GM18907 (cell line): ENCODE data around the gene VLDLR.

Source experiments
- ATAC-seq: cut with Tn5 transposase; IDR thresholded peaks from one replicate; pipeline ENCODE4 v1.9.1; 2021; ENCODE audit warnings: mild to moderate bottlenecking, moderate library complexity; ENCODE audit not compliant: unreplicated experiment

The VLDLR gene

DNA sequence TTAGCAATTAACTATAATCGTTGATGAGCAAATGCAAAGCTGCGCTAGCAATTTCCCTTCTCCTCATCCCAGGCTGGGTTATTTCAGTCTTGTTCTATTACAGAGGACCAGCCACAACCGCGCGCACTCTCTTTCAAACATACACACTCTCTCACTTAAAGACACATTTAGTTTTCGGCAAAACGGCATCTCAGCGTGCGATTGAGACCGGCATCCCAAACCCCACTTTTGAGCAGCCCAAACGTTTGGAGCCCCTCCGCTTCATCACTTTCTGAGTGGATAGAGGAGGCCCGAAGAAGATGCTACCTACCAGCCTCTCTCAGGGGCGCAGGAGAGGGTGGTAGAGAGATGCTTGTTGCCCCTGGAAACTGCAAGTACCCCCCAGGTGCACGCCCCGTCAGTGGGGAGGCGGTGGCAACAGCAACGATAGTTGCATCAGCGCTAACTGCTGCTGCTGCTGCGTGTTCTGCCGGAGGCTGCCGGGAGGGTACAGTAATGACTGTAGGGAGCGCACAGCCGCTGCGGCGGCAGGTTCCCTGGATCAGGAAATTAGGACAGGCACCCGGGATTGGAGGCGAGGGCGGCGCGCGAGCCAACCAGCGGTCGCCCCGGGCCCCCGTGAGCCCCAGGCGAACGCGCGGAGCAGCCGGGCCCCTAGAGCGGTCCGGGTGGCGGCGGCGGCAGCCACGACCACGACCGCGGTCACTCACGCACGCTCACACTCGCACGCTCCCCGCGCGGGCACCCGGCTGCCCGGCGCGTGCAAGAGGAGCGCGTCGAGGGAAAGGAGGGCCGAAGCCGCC is 467 bp upstream of the VLDLR start:
- ATAC-seq = peak; percentile 54

DNA sequence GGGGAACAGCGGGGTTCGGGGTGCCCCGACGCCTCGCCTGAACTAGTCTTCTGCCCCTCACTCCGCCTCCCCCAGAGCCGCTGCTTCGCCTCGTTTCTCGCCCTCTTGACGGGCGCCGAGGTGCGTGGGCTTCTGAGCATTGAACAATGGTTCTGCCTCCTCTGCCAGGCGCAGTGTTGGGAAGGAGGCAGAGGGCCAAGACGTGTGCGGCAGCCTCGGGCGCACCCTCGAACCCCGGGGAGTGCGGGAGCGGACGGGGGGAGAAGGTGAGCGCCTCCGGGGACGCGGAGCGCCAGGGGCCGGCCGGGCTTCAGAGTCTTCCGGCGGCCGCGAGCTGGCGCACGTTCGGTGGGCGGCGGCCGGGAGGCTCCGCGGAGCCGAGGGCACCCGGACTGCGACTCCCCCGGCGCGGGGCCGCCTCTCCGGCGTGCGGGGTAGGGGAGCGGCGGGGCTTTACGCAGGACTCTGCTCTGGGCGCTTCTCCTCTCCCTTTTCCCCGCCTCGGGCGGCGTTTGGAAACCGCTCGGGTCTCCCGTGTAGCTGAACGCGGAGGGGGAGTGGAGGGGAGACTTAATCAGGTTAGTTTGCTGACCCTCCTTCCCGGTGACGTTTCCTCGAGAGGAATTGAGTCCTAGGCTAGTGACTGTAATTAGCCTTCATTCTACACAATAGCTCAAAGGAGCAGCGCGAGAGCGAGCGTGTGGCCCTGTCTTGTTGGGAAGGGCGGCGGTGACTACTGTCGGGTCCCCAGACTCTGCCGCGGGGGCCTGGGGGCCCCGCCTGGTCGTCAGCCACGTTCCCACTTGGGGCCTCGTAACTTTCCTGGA is 1.1 kb downstream of the VLDLR start:
- ATAC-seq = peak; percentile 39

DNA sequence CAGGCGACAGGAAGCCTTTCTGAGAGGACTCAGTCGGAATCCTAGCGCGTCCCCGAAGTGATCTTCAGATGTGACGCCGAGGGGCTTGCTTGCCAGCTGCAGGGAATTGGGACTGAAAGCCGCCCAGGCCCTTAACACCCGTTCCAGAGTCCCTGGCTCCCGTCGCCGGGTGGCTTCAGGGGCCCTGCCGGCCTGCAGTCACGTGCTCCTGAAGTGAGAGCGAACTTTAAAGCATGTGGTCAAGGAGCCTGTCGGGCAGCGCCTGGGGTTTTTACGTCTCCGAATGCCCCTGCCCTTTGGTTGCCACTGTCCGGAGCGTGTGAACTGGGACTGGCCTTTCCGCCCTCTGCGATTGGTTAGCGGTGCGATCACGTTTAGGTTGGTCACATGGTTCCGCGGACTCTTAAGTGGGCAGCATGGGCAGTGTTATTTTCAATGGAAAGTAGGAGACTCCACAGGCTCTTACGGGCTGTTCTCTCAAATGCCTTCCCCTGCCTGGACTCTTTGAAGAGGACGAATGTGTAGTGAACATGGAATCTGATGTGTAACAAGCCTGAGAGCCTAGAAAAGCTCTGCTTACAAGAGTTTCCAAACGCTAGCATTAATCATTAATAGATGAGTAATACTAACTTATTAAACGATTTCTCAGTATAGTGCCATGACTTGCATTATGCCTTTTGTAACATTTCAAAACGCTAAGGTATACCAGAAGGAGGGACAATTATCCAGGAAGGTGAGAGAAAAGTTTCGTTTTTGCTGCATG is 1.9 kb downstream of the VLDLR start:
- ATAC-seq = peak; percentile 15

DNA sequence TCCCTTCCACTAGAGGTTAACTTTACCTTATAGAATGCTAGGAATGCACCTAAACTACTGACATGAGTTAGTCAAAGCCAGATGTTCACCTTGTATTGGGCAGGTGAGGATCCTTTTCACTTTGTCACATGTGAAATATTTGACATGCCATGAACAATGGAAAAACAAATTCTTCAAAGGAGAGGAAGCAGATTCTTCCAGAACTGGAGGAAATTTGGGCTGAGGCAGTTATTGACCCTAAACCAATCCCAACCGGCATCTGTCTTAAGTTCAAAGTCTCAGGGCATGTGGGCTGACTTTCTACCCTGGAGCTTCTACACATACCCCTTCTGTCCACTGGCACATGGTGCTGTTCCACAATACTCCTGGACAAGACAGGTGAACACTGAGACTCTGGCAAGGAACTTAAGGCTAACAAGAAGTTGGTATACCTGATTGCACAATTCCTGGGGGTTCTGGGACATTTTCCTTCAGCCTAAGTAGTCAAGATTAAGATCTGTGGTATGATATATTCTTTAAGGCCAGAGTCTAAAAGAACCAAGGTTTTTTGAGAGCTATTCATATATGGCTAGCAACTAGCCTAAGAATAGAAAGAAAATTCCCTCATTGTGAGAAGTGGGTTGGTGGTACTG is 2.6 kb downstream of the VLDLR start:
- no peak for ATAC-seq

DNA sequence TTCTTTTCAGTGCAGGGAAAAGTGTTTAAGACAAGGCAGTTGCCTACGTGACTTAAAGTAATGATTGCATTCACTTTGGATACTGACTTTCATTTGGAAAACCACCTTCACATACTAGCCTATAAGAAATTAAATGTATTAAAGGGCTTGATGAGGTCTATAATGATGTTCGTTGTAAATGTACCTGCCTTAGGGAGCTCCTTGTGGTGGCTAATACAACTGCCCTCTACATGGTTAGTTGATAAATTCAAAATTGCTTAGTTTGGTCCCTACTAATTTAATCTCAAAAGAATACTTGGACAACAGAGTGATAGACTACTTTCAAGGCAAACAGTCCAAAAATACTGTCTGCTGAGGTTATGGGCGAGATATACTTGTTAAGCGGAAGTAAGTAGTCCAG is 3.8 kb downstream of the VLDLR start:
- no peak for ATAC-seq

DNA sequence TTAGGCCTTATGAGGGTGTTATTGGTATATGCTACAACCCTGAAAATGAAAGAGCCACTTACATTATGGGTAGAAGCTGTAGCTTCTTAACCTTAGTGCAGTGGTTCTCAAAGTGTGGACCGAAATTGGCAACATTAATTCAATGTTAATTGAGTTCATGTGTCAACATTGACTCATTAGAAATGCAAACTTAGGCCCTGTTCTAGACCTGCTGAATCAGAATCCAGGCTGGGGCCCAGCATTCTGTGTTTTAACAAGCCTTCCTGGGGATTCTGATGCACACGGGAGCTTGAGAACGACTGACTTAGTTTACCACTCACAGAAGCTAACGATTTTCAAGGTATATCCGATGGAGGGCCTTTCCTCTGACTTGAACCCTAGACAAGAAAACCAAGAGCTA is 7.3 kb downstream of the VLDLR start:
- ATAC-seq = no peak

DNA sequence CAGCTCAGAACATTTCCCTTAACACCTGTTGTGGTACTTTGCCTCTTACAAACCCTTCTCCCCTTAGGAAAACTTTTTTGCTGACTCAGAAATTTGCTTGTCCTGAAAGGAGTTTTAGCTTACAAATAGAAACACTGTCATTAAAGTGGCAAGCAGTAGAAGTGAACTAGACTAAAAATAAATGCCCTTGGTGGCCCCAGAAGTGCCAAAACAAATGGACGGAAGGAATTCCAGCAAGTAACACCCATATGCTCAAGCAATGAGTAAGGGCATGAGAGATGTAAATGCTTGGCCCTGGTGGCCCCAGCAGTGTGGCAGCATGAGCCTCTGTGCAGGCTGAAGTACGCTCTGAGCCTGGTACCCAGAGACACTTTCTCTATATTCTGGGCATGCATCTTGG is 8.6 kb downstream of the VLDLR start:
- ATAC-seq = no peak

DNA sequence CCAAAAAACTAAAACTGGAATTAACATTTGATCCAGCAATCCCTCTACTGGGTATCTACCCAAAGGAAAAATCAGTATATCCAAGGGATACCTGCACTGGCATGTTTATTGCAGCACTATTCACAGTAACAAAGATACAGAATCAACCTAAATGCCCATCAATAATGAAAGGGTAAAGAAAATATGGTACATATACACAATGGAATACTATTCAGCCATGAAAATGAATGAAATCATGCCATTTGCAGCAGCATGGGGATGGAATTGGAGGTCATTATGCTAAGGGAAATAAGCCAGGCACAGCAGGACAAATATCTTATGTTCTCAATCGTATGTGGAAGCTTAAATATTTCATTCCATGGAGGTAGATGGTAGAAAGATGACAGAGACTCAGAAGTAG is 9.7 kb downstream of the VLDLR start:
- no peak for ATAC-seq

DNA sequence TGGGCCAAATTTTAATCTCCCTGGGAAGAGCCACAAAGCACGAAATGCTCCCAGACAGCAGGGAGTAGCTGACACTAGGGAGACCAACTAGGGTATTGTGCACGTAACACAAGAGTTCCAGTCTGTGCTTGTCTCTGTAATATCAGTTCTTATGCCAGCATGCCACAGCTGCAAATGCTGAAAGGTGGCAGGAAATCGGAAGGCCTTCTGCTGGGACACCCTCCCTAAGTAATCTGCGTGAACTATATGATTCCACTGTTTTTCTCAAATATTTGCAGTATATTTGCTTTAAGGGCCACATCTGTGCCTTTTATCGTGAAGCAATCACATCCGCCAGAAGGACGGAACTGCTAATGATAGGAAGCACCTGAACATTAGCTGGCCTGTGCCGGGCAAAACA is 12.6 kb downstream of the VLDLR start:
- no peak for ATAC-seq

DNA sequence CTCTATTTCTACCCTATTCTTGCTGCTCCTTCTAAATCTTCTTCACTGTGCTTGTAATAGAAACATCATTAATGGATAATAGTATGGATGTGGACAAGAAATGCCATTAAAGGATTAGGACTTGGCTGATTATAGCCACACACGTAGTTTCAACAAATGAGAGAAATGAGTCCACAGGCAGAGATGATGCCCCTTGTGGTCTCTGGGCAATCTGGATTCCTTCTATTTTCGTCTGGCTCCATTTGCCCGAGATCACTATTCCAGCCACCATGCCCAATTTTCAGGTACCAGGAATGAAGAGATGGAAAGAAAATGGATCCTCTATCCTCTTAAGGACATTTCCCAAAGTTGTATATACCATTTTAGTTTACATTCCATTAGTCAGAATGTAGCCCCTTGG is 13.2 kb downstream of the VLDLR start:
- no peak for ATAC-seq

DNA sequence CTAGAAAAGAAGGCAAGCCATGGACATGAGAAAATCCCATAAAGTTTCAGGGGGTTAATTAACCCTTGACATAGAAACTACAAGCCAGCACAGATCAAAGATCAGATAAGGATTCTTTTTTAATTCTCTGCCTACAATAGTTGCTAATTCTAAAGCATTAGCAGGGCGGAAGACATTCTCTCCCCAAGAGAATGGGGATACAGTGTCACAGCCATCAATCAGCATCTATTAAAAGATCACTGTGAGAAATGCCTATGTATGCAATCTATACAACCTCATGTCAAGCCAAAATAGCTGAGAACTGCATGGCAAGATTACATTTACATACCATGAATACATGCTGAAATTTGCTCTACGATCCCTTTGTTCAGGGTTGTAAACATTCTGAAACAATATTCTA is 14.3 kb downstream of the VLDLR start:
- no peak for ATAC-seq

DNA sequence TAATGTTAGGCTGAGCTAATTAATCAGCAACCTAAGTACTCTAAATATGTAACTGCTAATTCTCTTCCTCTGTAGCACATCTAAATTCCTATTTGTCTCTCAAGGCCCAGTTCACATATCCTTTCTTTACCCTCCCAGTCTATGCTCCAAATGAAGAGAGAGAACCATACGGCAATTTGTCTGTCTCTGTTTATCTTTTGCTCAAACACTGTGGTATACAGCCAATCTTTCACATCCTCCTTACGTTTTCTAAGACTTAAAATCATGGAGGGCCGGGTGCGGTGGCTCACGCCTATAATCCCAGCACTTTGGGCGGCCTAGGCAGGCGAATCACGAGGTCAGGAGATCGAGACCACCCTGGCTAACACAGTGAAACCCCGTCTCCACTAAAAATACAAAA is 15.8 kb downstream of the VLDLR start:
- ATAC-seq = no peak

DNA sequence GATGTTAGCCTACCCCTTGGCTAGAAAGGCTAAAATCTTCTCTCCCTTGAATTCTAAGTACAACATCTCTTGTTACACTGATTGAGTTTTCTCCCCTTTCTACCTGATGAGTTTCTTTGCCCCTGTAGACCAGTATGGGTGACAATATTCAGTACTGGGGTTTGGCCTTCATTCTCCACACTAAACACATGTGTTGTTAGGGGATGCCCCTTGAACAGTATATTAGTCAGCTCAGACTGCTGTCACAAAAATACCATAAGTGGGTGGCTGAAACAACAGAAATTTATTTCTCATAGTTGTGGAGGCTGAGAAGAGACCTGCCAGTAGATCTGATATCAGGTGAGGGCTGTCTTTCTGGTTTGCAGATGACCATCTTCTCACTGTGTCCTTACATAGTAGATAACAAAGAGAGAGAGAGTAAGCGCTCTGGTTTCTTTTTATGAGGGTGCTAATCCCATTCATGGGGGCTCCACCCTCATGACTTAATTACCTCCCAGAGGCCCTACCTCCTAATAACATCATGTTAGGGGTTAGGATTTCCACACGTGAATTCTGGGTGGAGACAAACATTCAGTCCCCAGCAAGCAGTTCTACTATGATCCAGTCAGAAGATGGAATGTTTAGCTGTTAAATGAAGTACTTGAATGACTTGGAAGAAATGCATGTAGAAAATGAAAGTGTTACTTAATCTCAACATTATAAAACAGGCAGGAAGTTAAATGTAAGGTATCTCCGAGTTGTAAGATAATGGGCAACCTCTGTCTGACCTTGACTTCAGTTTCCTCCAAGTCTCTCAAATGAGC is 17.5 kb downstream of the VLDLR start:
- ATAC-seq = no peak

DNA sequence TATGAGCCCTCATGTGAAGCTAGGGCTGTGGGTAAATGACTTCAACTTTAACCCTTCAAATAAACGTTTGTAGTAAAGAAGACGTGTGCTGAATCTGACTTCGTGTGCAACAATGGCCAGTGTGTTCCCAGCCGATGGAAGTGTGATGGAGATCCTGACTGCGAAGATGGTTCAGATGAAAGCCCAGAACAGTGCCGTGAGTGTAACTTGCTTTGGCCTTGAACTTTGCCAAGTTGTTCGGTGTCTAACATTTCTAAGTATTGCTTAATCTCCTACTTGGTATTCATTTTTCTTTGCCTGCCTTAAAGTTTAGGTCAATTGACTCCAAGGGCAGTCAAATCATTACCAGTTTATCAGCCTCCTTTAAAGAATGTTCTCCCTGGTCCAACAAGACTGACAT is 18.2 kb downstream of the VLDLR start:
- ATAC-seq = no peak

DNA sequence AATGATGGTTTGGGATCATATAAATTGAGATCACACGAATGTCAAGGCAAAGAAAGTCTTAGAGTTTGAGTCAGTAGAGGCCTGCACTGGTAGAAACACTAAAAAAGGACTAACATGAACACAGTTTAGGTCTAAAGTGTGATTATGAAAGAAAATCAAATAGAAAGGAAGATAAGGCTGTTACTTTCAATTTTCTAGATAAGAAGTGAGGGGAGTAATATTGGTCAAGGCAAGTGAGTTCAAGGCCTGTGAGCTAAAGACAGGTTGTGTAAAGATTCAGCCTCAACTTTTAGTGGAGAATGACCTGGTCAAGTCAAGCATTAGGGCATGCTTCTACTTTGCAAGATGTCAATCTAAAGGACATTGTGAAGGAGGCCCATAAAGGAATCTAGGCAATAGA is 19.0 kb downstream of the VLDLR start:
- ATAC-seq = no peak

DNA sequence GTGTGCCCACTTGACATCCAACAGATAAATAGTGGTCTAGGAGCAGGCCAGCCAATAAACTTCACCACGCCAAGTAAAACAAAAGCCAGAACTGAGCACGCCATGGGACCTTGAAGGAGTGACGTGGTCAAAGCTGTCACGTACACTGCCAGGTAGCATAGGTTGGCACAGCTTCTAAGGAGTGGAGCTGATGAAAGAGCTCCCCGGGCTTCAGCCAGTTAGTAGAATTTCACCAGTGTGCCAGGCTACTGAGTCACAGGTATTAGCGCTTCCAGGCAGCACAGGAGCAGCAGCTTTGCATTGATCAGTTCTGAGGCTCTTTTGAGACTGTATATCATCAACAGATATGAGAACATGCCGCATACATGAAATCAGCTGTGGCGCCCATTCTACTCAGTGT is 19.4 kb downstream of the VLDLR start:
- no peak for ATAC-seq

DNA sequence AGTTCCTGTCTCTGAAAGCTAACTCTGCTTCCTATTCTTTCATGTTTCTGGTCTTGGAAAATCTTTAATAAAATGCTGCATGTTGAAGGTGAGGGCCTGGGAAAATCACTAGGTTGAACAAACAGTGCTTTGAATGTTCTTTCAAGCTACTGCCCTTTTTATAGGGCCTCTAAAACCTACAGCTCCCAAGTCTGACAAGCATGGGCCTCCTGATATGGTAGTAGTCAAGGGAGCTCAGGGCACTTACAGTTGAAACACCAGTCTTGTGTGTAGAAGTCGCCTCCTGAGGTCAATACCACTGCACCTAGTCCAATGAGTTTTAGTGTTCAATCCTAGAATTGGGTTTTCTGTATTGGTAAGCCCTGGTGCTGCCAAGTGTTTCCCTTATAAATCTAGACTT is 20.5 kb downstream of the VLDLR start:
- no peak for ATAC-seq

DNA sequence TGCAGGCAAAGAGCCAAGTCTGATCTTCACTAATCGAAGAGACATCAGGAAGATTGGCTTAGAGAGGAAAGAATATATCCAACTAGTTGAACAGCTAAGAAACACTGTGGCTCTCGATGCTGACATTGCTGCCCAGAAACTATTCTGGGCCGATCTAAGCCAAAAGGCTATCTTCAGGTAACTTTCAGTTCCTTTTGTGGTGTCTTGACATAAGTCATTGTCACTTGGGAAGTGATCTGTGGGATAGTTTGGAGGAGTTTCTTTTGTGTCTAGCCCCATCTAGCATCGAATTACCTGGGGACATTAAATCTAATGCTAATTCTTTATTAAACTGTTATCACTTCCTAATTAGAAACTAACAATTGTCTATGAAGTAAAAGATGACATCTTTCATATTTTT is 24.0 kb downstream of the VLDLR start:
- no peak for ATAC-seq

DNA sequence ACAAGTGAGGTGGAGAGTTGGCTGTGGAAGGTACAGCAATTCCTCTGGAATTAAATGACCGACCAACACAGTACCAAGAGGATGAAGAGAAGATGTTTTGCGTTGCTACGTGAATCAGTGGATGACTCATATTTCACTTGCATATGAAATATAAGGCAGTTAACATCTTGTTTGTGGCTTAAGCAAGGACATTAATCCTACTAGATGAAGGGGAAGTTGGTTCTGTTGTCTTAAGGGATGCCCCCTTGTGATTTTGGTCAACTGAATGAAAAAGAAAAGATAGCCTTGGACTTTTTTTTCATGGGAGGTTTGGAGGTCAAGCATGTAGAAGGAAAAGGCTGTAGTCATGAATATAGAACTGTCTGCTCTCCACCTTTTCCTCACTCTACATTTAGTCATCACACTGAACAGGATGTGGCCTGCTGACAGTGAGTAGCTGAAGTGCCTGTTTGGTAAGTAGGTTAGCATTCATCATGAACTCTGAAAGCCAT is 33.9 kb downstream of the VLDLR start:
- peak; percentile 60 for ATAC-seq

DNA sequence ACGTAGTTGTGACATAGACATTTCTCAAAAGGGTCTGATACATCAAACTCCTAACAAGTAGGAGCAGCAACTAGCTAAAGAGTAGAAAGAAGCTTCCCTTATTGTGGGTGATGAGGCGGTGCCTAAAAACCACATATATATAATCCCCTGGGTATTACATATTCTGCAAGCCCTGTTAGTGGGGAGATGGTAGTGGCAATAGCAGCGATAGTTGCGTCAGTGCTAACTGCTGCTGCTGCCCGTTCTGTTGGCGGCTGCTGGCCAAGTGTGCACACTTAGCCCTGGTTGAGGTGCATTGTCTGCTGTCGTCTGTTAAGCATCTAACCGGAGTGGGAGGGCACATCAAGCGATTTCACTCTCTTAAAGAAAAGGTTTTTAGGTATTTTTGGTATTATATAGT is 35.8 kb downstream of the VLDLR start:
- no peak for ATAC-seq
